Measurements from ENCODE around the gene NIN.

NIN gene

DNA sequence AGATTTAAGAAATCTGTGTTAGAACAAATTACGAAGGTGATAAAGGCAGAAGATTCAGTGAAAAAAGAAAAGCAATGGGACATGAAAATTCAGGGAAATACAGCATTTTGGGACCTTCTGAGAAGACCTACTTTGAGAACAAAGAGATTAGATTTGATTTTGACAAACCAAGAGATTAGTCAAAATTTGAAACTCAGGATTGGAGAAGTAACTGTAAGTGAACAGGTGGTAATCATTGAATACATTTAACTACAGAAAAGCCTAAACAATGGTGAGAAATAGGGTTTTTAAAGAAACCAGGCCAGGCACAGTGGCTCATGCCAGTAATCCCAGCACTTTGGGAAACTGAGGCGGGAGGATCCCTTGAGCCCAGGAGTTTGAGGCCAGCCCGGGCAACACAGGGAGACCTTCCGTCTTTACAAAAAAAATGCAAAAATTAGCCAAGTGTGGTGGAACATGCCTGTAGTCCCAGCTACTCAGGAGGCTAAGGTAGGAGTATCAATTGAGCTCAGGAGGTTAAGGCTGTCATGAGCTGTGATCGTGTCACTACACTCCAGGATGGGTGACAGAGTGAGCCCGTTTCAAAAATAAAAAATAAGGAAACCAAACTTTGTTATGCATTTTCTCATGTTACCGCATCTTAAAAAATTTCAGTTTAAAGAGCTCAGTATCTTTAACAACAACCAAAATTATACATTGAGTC is 154.0 kb downstream of the NIN start:
- TF ChIP-seq SIN3A (IDR thresholded peaks at IDR 0.05; ENCODE audit: borderline replicate concordance, insufficient read depth, low read length) (no peak), TAF1 (IDR thresholded peaks at IDR 0.05; ENCODE audit: borderline replicate concordance, insufficient read depth, low read length) (no peak), POLR2AphosphoS5 (IDR thresholded peaks at IDR 0.05; ENCODE audit: low read depth, low read length) (no peak), FOXP2 (optimal IDR thresholded peaks at IDR 0.05; ENCODE audit: borderline replicate concordance, extremely low read depth, extremely low read length, insufficient read depth) (no peak)
- TF ChIP-seq, protein P1, sequence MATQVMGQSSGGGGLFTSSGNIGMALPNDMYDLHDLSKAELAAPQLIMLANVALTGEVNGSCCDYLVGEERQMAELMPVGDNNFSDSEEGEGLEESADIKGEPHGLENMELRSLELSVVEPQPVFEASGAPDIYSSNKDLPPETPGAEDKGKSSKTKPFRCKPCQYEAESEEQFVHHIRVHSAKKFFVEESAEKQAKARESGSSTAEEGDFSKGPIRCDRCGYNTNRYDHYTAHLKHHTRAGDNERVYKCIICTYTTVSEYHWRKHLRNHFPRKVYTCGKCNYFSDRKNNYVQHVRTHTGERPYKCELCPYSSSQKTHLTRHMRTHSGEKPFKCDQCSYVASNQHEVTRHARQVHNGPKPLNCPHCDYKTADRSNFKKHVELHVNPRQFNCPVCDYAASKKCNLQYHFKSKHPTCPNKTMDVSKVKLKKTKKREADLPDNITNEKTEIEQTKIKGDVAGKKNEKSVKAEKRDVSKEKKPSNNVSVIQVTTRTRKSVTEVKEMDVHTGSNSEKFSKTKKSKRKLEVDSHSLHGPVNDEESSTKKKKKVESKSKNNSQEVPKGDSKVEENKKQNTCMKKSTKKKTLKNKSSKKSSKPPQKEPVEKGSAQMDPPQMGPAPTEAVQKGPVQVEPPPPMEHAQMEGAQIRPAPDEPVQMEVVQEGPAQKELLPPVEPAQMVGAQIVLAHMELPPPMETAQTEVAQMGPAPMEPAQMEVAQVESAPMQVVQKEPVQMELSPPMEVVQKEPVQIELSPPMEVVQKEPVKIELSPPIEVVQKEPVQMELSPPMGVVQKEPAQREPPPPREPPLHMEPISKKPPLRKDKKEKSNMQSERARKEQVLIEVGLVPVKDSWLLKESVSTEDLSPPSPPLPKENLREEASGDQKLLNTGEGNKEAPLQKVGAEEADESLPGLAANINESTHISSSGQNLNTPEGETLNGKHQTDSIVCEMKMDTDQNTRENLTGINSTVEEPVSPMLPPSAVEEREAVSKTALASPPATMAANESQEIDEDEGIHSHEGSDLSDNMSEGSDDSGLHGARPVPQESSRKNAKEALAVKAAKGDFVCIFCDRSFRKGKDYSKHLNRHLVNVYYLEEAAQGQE (IDR thresholded peaks at IDR 0.05; ENCODE audit: insufficient read depth in 1 of 2, low read depth in 2 of 2, low read length in 2 of 2): no peak

DNA sequence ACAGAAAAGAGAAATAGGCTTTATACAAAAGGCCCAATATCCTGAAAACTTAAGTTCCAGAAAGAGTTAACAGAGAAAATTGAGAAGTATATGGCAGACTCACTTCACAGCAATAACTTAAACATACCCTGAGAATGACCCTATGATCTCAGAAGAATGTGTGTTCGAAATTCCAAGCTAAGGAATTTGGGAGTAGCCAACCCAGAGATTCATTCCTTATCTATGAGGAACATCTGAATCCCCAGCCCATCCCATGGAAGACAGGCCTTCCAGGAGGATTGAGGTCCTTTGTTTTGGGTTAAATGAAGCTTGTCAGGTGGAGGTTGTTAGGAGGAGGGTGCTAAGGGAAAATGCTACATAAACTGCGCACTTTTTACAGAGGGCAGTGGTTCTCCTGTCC is 155.4 kb downstream of the NIN start:
- TF ChIP-seq, protein P1 (IDR thresholded peaks at IDR 0.05; ENCODE audit: insufficient read depth in 1 of 2, low read depth in 2 of 2, low read length in 2 of 2): no peak
- TF ChIP-seq SIN3A (IDR thresholded peaks at IDR 0.05; ENCODE audit: borderline replicate concordance, insufficient read depth, low read length): no peak
- no peak for TF ChIP-seq POLR2AphosphoS5 (IDR thresholded peaks at IDR 0.05; ENCODE audit: low read depth, low read length)
- no peak for TF ChIP-seq TAF1 (IDR thresholded peaks at IDR 0.05; ENCODE audit: borderline replicate concordance, insufficient read depth, low read length)
- no peak for TF ChIP-seq FOXP2 (optimal IDR thresholded peaks at IDR 0.05; ENCODE audit: borderline replicate concordance, extremely low read depth, extremely low read length, insufficient read depth)

DNA sequence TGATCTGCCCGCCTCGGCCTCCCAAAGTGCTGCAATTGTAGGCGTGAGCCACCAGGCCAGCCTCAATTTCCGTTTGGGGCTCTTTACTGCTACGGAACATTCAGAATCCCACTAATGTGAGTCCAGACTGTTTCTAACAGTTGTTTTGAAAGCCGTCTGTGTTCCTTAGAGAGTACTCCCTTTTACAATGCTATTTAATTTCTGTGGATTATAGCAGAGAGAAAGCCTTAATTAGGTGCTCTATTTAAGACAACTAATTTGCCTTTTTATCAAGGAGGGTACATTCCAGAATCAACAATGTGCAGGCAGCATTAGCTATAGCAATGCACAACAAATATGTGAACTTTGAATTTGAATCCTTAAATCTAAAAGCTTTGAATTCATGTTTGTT is 160.1 kb downstream of the NIN start:
- TF ChIP-seq SIN3A (IDR thresholded peaks at IDR 0.05; ENCODE audit: borderline replicate concordance, insufficient read depth, low read length) (no peak), POLR2AphosphoS5 (IDR thresholded peaks at IDR 0.05; ENCODE audit: low read depth, low read length) (no peak), TAF1 (IDR thresholded peaks at IDR 0.05; ENCODE audit: borderline replicate concordance, insufficient read depth, low read length) (no peak), FOXP2 (optimal IDR thresholded peaks at IDR 0.05; ENCODE audit: borderline replicate concordance, extremely low read depth, extremely low read length, insufficient read depth) (no peak)
- TF ChIP-seq, protein P1 (IDR thresholded peaks at IDR 0.05; ENCODE audit: insufficient read depth in 1 of 2, low read depth in 2 of 2, low read length in 2 of 2): no peak

DNA sequence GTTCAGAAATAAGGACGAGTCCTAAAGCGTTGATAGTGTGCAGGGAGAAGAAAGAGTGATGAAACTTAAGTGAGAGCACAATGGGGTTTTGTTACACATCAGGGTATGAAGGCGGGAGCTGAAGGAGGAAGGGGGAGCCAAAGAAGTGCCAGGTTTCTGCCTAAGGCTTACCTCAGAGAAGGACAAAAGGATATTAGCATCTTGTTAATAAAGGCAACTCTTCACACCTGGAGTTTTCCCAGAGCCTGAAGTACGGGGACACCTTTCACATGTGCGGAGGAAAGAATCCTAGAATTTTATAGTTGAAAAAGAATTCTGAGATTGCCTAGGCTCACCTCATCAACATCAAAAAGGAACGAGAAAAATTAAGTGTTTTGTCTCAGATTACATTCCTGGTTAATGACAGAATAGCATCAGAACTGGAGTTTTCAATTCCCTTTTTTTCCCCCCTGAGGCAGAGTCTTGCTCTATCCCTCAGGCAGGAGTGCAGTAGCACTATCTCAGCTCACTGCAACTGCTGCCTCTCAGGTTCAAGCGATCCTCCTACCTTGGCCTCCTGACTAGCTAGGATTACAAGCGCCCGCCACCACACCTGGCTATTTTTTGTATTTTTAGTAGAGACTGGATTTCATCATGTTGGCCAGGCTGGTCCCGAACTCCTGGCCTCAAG is 160.6 kb downstream of the NIN start:
- TF ChIP-seq SIN3A (IDR thresholded peaks at IDR 0.05; ENCODE audit: borderline replicate concordance, insufficient read depth, low read length) (no peak), FOXP2 (optimal IDR thresholded peaks at IDR 0.05; ENCODE audit: borderline replicate concordance, extremely low read depth, extremely low read length, insufficient read depth) (no peak), TAF1 (IDR thresholded peaks at IDR 0.05; ENCODE audit: borderline replicate concordance, insufficient read depth, low read length) (no peak), POLR2AphosphoS5 (IDR thresholded peaks at IDR 0.05; ENCODE audit: low read depth, low read length) (no peak)
- TF ChIP-seq, protein P1 (IDR thresholded peaks at IDR 0.05; ENCODE audit: insufficient read depth in 1 of 2, low read depth in 2 of 2, low read length in 2 of 2): no peak

All from PFSK-1 (cell line).